ENCODE data around the gene TMEM132D.

TMEM132D gene

DNA sequence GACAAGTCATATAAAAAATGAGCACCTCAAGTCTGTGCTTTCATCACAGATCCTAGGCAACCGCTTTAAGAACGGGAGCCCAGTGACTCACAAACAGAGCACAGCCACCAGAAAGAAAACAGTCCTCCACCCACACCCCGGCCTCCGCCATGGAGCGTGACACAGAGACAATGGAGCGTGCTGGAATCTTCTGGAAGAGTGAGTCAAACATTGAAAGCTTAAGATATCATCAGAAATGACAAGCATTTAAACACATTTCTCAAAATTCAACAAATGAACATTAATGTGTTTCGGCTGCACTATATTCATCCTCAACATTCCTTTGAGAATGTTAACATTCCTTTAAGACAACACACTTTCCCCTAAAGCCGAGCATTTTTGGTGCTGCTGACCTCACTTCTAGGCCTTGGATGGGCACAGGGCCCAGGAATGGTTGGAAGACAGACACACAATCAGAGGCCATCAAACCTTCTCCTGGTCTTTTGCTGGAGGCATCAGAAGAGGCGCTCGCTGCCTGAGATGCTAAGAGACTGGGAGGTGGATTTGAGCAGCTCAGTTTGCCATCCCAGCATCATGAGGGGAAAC is 23.6 kb upstream of the TMEM132D start:
- DNase-seq (ENCODE audit: low read depth in 2 of 2): no peak
- H3K4me3 ChIP-seq (replicated peaks in 1 of 2; ENCODE audit: low read depth in 2 of 2, low read length in 2 of 2): no peak overlapping the region
- TF ChIP-seq, protein P1, sequence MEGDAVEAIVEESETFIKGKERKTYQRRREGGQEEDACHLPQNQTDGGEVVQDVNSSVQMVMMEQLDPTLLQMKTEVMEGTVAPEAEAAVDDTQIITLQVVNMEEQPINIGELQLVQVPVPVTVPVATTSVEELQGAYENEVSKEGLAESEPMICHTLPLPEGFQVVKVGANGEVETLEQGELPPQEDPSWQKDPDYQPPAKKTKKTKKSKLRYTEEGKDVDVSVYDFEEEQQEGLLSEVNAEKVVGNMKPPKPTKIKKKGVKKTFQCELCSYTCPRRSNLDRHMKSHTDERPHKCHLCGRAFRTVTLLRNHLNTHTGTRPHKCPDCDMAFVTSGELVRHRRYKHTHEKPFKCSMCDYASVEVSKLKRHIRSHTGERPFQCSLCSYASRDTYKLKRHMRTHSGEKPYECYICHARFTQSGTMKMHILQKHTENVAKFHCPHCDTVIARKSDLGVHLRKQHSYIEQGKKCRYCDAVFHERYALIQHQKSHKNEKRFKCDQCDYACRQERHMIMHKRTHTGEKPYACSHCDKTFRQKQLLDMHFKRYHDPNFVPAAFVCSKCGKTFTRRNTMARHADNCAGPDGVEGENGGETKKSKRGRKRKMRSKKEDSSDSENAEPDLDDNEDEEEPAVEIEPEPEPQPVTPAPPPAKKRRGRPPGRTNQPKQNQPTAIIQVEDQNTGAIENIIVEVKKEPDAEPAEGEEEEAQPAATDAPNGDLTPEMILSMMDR (IDR thresholded peaks at IDR 0.05; ENCODE audit: low read depth, low read length): no peak

DNA sequence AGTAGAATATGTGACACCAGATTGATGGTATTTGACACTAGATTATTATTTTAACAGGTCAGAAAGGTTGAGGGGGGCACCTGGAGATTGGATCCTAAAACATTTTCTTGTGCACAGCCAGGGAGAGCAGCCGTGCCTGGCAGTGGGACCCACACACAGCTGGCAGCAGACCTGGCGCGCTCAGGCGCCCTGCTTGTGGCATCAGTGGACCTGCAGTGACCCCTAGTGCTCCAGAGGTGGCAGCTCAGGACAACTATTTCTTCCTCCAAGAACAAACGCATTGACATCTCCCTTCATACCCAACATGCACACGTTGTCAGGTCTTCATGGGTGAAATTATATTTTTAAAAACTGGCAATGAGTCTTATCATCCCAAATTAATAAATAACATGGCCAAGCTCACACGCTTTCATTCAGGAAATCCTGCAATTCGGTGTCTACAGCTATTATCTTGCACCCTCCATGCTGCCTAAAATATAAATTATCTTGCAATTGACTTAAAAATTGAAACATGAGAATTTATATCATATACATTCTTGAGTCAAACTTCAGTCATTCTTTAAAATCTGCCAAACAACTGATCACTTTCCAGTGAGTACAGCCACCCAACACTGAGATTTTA is 7.7 kb upstream of the TMEM132D start:
- DNase-seq (ENCODE audit: low read depth in 2 of 2): peak; percentile 12 to 27

DNA sequence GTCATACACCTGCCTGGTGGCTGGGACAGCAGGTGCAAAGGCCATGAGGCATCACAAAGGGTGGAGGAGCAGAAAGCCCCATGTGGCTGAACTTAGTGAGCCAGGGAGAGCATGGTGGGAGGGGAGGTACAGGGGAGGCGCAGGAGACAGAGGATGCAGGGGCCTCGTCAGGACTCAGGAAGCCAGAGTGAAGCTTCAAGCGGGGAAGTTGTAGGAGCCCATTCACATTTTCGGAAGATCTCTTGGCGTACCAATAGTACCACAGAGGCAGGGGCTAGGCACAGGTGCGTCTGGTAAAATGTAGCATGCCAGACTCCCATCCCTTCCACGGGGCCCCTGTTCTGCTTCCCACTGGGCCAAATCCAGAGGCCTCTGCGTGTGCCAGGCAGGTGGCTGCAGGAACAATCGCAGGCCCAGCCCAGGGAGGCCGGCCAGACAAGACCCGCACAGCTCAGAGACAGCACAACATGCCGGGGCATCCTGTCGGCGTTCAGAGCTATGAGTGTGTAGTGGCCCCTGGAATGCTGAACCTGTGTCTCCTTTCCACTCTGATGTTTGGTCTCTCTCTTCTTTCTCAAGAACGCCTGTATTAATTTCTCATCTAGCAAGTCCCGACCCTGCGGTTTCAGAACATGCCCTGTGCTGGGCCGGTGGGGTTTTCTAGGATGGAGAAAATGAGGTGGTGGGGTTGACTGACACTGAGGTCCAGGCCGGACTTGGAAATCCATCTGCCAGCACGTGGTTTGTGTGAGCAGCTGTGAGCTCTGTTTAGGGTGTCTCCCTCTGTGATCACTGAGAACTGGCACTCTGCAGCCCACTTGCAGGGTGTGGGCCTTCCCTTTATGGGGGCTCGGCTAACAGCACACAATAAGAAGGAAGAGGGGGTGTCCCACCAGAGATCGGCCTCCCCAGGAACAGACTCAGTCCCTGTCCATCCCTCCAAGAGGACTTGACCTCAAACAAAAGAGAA is 5.5 kb upstream of the TMEM132D start:
- TF ChIP-seq, protein P1 (IDR thresholded peaks at IDR 0.05; ENCODE audit: low read depth, low read length): no peak
- no peak overlapping the region for H3K4me3 ChIP-seq (replicated peaks in 1 of 2; ENCODE audit: low read depth in 2 of 2, low read length in 2 of 2)
- no peak for DNase-seq (ENCODE audit: low read depth in 2 of 2)

More for the DNA sequence above, 7.7 kb upstream of the TMEM132D start:
- H3K4me3 ChIP-seq (replicated peaks in 1 of 2; ENCODE audit: low read depth in 2 of 2, low read length in 2 of 2): no peak overlapping the region
- TF ChIP-seq, protein P1 (IDR thresholded peaks at IDR 0.05; ENCODE audit: low read depth, low read length): peak; percentile 44

DNA sequence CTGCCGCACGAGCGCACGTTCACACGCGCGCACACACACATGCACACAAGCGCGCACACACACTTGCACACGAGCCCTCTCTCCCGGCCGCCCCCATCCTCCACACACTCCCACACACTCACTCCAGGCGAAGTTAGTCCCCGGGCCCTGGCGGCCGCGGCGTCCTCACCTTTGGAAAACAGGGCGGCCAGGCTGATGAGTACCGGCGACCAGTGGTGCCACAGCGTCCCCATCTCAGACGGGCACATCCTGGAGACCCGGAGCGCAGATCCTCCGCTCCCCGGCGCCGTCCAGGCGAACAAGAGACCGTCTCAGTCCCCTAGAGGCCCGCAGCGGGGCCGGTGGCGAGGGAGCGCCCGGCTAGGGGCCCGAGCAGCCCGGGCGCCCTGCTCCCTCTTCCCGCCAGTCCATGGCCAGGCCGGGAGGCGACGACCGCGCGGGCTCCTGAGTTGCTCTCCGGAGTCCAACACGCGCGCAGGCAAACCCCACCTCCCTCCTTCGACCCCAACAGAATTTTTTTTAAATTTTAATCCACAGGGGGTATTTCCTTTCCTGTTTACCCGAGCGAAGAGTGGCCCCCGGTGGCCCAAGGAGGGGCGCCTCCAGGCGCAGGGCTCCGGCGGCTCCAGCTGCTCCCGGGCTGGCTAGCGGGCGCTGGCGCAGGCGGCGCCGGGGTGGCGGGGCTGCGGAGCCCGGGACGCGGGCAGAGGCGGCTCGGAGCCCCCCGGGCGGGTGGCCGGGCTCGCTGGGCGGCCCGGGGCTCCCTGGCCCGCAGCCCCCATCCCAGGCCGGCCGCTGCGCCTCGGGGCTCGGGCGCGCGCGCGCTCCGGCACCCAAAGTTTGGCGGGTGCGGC is 506 bp downstream of the TMEM132D start:
- TF ChIP-seq, protein P1 (IDR thresholded peaks at IDR 0.05; ENCODE audit: low read depth, low read length): no peak
- no peak for DNase-seq (ENCODE audit: low read depth in 2 of 2)

DNA sequence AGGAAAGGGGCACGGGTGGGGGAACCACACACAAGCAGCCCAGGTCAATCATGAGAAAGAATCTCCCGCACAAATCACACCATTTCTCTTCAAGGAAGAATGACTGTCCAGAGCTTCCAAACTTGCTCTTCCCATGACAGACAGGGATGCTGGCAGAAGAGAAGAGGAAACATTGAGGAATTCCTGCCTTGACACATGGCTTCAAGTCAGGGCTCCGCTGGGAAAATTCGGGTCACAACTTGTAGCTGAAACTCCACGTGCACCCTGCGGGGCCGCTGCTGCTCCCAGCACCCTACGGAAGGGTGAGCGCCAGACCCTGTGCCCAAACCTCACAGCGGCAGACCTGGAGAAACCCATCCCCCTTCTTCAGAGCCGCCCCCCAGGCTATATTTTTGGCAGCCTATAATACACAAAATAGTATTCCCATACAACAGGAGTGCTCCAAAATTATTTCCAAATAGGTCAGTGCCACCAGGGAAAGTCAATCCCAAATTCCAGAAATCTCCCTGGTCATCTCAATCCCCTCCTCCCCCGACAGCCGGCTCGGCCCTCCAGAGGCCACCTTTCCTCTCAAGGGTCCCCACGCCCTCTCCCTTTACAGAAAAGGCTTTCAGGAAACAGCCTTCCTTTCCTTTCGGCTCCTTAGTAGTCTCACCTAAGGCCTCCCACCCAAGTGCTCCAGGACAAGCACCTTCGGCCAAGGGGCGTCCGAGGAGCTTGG is 1.3 kb downstream of the TMEM132D start:
- no peak for DNase-seq (ENCODE audit: low read depth in 2 of 2)
- no peak overlapping the region for H3K4me3 ChIP-seq (replicated peaks in 1 of 2; ENCODE audit: low read depth in 2 of 2, low read length in 2 of 2)
- TF ChIP-seq, protein P1 (IDR thresholded peaks at IDR 0.05; ENCODE audit: low read depth, low read length): no peak

More for the DNA sequence above, 506 bp downstream of the TMEM132D start:
- H3K4me3 ChIP-seq (replicated peaks in 1 of 2; ENCODE audit: low read depth in 2 of 2, low read length in 2 of 2): no peak overlapping the region
